HUDEP-2 (cell line): Measurements from ENCODE around the gene ATOH7.
"Not testable (repeated sequence)": the region's sequence is repeated elsewhere in the genome, so short reads cannot be mapped to it uniquely, and the experiment has no call there.

Experiments
- DNase-seq, 76 experiments: peaks; one replicate each; lab custom pipeline; 2025; ENCODE audit not compliant: unreplicated experiment in 76 of 76; lab: John Stamatoyannopoulos, UW

The ATOH7 gene

DNA sequence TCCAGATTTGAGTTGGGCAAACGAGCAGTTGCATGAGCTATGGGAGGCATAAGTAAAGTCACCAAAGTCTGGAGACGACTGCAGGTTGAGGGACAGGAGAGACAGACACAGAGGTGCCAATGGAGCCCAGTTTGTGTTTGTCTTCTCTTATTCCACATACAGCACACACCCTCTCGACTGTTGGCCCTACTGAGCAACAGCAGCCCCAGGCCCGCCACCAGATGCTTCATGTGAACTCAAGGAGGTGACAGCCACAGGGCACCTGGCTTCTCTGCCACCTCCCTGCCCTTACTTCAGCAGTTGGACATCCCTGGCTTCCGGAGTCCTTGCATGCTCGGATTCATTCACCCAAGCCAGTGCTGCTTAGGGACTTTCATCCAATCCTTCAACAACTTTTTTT is 6.5 kb upstream of the ATOH7 start:
- DNase-seq, result no peak

DNA sequence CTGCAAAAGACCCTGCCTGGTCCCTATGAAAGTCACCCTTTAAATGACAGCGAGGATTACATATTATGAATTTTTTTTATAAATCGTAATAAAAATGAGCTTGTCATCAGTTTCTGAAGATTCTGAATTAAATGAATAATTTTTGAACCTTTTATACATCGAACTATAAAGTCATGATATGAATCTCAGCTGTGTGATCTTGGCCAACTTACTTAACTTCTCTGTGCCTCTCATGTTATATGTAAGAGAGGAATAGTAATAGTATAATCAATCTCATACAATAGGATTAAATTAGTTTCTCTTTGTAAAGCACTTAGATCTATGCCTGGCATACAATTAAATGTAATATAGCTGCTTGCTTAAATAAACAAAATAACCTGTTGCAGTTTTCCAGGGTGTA is 5.3 kb upstream of the ATOH7 start:
- DNase-seq, result no peak

DNA sequence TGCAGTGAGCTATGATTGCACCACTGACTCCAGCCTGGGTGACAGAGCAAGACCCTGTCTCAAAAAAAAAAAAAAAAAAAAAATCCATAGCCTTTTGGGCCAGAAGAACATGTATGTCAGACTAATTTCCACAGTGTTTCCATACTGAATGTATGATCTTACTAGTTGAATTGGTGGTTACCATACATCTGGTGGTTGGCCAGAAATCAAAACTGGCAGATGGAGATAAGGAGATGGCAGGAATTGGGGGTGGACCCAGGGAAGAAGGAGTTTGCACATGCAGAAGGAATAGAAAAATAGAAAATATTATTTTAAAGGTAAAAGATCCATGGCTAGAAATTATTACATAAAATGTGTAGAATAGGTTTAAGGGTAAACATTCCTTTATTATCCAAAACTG is 3.7 kb upstream of the ATOH7 start:
- no peak for DNase-seq

- no peak for DNase-seq
Observed at GRCh38 chr10:68235111-68235510, 3.2 kb upstream of the ATOH7 start.

DNA sequence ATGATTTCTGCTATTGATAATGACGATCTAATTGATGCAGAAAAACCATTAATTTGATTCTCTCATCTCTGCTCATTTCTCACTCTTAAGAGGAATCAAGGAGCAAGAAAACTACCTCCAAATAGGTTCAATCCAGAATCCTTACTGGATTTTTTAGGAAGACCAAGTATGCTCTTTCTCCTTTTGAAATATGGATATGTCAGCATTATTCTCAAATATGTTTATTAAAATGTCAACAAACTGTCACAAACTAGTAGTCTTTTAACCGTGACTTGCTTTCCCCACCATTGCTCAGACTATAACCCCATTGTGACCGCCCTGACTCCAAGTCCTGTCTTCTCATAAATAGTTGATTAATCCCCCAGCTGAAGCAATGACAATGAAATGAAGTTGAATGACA is 1.1 kb upstream of the ATOH7 start:
- no peak for DNase-seq

DNA sequence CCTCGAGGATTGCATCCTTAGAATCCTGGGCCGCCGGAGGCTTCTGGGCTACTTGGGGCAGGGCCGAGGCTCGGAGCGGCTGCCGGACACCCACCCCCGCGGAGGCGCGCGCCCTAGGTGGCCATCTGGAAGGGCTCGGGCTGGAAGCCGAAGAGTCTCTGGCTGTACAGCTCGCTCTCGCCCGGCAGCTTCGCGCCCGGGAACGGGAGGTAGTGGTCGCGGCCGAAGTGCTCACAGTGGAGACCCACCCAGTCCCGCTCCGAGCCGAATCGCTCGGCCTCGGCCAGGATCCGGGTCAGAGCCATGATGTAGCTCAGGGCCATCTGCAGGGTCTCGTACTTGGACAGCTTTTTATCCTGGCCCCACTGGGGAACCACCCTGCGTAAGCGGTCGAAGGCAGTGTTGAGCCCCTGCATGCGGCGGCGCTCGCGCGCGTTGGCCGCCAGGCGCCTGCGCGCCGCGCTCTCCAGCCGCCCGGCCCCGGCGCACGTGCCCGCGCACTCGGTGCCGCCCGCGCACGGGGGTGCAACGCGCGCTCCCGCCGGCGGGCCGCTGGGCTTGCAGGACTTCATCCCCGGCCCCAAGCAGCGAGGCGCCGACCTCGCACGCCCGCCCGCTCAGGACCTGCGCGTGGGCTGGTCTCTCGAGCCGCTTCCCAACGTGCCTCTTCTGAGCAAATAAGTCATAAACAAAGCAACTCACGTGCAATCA is 652 bp downstream of the ATOH7 start:
- DNase-seq, result peak in 66 of 76 experiments; percentile 10 to 76 (median 54)

DNA sequence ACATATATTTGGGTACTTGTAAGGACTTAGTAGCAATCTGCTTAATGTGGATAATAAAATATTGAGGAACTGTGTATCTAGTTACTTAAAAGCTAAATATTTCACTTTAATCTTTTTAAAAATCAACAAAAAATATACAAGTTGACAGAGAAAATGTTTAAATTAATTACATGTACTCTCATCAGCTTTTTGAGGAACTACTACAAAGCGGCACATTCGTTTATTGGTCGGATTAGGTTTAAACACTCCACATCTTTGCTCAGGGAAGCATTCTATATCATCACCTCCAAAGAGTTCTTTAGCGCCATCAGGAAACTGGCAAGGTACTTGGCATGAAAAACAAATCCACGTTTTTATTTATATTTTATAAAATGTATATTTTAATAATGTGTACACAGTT is 1.6 kb downstream of the ATOH7 start:
- no peak for DNase-seq

DNA sequence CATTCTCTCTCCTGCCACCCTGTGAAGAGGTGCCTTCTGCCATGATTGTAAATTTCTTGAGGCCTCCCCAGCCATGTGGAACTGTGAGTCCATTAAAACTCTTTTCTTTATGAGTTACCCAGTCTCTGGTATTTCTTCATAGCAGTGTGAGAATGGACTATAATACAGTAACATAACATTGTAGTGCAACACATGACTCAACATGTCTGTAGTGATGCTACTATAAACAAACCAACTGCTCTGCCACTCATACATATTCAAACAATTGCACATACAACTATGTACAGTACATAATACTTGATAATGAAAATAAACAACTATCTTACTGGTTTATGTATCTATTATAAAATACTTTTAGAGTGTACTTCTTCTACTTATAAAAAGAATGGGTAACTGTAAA is 7.1 kb downstream of the ATOH7 start:
- DNase-seq, result no peak

DNA sequence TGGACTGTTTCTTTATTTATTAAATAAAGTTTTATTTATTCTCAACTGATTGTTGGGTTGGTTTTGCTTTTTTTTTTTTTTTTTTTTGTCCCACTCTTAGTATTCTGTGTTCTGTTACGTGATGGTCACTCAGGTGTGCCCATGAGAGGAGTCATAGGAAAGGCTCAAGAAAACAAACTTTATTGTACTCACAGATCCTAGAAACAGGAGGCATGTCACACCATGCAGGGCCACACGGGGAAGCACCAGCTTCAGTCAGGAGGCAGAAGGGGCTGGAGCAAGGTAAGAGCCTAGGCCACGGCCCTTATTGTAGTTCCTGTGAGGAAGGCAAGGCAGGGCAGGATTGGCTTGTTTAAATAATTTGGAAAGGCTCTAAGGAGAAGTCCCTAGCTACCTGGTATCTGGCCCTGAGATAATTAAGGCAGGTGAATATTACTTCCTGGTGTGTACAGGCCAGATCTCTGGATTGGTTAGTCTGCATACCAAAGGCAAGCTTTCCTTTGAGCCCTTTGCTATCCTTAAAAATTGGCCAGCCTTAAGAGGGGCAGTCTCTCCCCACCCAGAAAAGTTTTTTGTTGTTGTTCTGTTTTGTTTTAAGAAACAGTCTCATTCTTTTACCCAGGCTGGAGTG is 8.3 kb downstream of the ATOH7 start:
- peak in 4 of 76 experiments; percentile 1 to 11 (median 6) for DNase-seq

DNA sequence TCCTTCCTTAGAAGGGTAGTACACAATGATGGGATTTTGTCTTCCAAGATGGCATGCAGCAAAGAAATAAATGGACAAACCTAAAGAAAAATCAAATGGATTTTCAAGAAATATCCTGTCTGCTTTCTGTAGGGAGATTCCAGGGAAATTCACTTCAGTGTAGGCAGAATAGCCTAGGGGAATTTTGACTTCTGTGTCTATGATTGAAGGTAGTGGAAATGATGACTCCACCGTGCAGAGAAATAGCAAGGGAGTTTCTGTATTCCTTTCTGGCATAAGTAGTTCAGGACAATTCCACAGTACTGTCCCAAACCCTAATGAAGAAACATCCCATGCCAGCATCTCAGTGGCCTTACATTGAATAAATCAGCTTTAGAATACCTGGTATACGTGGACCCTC is 9.5 kb downstream of the ATOH7 start:
- DNase-seq, result no peak

- no peak for DNase-seq
Observed at GRCh38 chr10:68221196-68221595, 10.7 kb downstream of the ATOH7 start.

- no peak for DNase-seq
Observed at GRCh38 chr10:68218786-68219185, 13.1 kb downstream of the ATOH7 start.

- DNase-seq, result peak in 8 of 76 experiments; percentile 2 to 13 (median 8)
Observed at GRCh38 chr10:68212721-68213352, 19.1 kb downstream of the ATOH7 start.

GRCh38 chr10:68211669-68212068 is 20.2 kb downstream of the ATOH7 start:
- no peak for DNase-seq

- DNase-seq, result peak in 39 of 76 experiments; percentile 2 to 51 (median 15)
Observed at GRCh38 chr10:68208424-68209042, 23.4 kb downstream of the ATOH7 start.

GRCh38 chr10:68202960-68203353 is 29.0 kb downstream of the ATOH7 start:
- no peak for DNase-seq

DNA sequence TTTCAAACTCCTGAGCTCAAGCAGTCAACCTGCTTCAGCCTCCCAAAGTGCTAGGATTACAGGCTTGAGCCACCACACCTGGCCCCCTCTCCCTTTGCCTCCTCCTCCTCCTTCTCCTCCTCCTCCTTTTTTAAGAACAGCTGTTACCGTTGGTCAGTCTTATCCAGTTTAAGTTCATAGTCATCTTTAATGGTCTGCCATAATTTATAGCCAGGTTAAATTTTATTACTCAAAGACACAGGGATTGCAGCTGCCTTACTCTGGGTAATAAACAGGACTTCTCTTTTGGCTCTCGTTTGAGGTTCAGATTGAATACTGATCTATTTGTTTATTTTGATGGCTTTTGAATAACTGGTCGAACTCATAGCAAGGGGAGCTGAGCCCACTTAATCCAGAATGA is 35.2 kb downstream of the ATOH7 start:
- no peak for DNase-seq

DNA sequence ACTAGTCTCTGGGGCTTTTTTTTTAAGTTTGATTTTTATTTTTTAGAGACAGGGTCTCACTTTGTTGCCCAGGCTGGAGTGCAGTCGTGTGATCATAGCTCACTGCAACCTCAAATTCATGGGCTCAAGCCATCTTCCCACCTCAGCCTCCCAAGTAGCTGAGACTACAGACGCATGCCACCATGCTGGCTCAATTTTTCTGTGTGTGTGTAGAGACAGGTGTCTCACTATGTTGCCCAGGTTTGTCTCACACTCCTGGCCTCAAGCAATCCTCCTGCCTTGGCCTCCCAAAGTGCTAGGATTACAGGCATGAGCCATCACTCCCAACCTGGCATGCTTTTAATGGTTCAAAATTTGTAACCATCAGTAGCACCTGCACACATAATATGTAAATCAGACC is 36.1 kb downstream of the ATOH7 start:
- DNase-seq, result not testable (repeated sequence)

- no peak for DNase-seq
Observed at GRCh38 chr10:68194290-68194689, 37.6 kb downstream of the ATOH7 start.

DNA sequence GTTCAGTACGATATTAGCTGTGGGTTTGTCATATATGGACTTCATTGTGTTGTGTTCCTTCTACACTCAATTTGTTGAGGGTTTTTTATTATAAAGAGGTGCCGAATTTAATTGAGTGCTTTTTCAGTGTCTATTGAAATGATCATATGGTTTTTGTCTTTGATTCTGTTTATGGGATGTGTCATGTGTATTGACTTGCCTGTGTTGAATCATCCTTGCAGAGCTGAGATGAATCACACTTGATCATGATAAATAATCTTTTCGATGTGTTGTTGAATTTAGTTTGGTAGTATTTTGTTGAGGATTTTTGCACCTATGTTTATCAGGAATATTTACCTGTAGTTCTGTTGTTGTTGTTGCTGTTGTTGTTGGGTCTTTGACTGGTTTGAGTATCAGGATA is 39.8 kb downstream of the ATOH7 start:
- no peak for DNase-seq

GRCh38 chr10:68188835-68189234 is 43.1 kb downstream of the ATOH7 start:
- DNase-seq, result no peak

- no peak for DNase-seq
Observed at GRCh38 chr10:68185085-68185484, 46.8 kb downstream of the ATOH7 start.
